Fibroblast of pulmonary artery (primary cell): ENCODE results near the gene ELAC2.

ENCODE experiments used
- DNase-seq: peaks from one replicate; pipeline ENCODE4 v3.0.0-alpha.2; 2010; ENCODE audit warnings: low read depth
- H3K4me3 ChIP-seq: replicated peaks from 2 replicates; pipeline ENCODE4 v1.5.1; 2011; ENCODE audit warnings: low read depth, mild to moderate bottlenecking, control low read depth, low read length, moderate library complexity
- TF ChIP-seq, protein P1 (sequence below): IDR thresholded peaks from 2 replicates; pipeline ENCODE4 v1.5.1; 2011; ENCODE audit warnings: mild to moderate bottlenecking, control low read depth, low read length, inconsistent platforms; ENCODE audit errors: missing control alignments

ELAC2 gene

DNA sequence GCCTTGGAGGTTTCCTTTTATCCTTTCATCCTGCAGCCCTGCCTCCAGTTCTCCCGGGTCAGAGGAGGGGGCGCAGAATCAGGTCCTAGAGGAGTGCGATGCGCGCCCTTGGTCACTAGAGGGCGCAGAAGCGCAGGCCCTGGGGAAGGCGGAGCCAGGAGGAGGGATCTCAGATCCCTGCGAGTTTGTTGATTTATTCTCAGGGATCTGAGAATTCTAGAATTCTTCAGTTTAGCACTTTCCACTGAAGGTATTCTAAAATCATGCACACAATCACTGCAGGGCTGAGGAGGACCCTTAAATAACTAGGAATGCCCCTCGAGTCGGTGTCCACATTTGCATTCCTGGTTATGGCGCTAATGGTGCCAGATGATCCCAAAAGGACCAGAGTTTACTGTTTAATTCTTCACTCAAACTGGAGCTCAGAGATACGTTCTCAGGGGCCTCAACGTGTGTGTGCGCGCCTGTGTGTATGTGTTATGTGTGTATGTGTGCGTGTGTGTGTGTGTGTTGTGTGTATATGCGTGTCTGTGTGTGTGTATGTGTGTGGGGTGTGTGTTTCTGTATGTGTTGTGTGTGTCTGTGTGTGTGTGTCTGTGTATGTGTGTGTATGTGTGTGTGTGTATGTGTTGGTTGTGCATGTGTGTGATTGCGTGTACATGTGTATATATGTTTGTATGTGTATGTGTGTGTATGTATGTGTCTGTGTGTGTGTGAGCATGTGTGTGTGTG, 6.9 kb upstream of the ELAC2 start:
- no peak overlapping the region for H3K4me3 ChIP-seq
- DNase-seq: peak; percentile 67
- TF ChIP-seq, protein P1, sequence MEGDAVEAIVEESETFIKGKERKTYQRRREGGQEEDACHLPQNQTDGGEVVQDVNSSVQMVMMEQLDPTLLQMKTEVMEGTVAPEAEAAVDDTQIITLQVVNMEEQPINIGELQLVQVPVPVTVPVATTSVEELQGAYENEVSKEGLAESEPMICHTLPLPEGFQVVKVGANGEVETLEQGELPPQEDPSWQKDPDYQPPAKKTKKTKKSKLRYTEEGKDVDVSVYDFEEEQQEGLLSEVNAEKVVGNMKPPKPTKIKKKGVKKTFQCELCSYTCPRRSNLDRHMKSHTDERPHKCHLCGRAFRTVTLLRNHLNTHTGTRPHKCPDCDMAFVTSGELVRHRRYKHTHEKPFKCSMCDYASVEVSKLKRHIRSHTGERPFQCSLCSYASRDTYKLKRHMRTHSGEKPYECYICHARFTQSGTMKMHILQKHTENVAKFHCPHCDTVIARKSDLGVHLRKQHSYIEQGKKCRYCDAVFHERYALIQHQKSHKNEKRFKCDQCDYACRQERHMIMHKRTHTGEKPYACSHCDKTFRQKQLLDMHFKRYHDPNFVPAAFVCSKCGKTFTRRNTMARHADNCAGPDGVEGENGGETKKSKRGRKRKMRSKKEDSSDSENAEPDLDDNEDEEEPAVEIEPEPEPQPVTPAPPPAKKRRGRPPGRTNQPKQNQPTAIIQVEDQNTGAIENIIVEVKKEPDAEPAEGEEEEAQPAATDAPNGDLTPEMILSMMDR: peak; percentile 99

DNA sequence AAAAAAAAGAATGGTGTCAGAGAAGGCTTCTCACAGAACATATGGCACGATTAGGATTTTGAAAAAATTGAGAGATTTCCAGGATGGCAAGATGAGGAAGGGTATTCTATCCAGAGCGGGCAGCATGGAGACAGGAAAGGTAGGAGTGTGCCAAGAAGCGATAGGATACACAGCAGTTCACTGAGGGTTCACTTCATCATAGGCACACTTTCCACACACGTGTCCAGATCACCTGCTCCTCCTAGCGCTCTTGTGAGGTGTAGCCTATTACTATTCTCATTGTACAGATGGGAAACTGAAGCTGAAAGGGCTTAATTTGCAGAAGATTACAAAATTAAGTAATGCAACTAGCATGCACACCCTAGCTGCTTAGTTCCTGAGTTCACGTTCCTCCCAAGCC, 6.2 kb upstream of the ELAC2 start:
- no peak overlapping the region for H3K4me3 ChIP-seq
- no peak for DNase-seq
- TF ChIP-seq, protein P1: no peak

DNA sequence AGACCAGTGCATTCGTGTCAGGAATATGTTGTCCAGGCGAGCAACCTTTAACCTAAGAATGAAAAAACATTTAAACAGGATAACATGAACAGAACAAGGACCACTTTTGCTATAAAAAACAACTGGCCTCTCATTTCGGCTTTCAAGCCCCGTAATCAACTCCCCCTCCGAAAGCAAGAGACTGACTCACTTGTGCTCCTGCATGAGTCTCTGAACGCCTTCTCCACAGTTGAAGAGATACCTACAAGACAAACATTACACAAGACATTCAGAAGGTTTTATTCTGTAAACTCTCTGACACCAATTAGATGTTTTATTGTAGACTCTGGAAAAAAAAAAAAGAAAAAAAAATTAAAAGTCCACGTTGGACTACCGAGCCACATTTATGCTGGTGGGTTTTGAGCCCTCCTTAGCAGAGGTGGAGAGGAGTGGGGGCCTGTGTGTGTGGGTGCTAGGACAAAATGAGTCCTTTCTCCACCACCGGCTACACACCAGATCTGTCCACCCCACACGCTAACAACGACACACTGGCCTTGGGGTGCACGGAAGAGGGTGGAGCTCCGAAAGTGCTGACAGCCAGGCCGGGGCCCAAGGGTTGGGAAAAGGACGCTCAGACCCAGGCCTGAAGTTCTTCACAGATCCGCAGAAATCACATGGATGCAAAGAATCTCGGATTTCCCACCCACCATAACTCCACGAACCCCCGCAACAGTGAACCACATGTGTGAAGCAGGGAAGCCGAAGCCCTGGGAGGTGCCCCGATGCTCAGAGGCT, 759 bp downstream of the ELAC2 start:
- peak overlapping the region; percentile 93 for H3K4me3 ChIP-seq
- TF ChIP-seq, protein P1: no peak
- DNase-seq: peak; percentile 17

DNA sequence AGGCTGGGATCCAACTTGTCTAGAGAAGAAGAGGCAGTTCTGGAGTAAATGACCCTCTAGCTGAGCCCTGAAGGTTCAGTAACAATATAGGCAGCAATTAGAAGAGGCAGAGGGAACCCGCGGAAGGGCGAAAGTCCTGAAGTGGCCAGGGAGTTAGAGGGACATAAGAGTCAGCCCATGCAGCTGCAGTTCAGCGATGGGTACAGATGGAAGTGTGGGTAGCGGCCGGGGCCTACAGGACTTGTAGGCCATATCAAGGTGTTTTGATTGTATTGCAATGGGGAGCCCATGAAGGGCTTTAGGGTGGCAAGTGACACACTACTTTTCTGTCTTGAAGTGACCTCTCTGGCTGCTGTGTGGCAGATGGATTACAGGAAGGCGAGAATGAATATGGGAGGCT, 3.0 kb downstream of the ELAC2 start:
- DNase-seq: no peak
- TF ChIP-seq, protein P1: no peak
- H3K4me3 ChIP-seq: no peak overlapping the region

DNA sequence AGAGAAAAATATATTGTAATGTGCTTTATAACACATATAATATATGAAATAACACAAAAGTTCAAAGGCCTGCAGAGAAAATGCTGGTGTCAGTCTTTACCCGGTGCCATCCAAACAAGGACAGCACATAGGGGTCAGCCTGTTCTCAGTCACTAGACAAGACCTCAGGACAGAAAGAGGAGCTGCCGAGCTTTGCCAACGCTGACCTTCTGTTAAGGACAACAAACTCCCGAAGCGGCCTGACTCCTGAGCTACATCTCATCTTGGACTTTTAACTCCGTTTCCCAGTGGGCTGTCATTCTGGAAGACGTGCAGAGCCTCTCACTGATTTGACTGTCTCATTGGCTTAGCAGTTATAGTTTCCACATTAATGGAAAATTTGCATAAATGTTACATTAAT, 6.9 kb downstream of the ELAC2 start:
- TF ChIP-seq, protein P1: no peak
- H3K4me3 ChIP-seq: no peak overlapping the region

DNA sequence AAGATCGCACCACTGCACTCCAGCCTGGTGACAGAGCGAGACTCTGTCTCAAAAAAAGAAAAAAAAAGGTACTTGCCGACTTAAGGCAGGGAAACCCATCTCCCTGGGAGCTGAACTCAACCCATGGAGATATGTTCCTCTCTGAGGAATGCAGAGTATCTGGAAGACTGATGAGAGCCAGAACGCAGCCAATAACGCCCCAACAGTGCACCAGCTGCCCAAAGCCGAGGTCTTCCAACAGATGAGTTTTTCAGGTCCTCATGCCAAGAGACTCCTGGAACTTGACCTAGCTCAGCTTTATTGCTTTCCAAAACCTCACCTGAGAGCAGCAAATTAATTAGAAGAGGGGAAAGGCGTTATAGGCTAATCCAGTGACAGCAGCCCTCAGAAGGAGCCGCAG, 9.4 kb downstream of the ELAC2 start:
- no peak overlapping the region for H3K4me3 ChIP-seq
- DNase-seq: no peak
- TF ChIP-seq, protein P1: no peak

More for the DNA sequence above, 6.9 kb downstream of the ELAC2 start:
- no peak for DNase-seq
